HFFc6 (cell line): ENCODE measurements around the gene TARDBP. TPM values are rescaled to one million over a fixed set of nuclear protein-coding genes. Genes with fewer than 3 reads are reported as not detected.

ENCODE experiments used
- DNase-seq: peaks from one replicate; pipeline ENCODE4 v3.0.0-alpha.2; 2018
- H3K27ac Mint-ChIP-seq: 2 replicates; pipeline ENCODE4 v1.8.0; 2020; ENCODE audit warnings: mild to moderate bottlenecking, mixed read lengths
- H3K27me3 Mint-ChIP-seq: 2 replicates; pipeline ENCODE4 v1.8.0; 2021; ENCODE audit warnings: mild to moderate bottlenecking, moderate library complexity, mixed read lengths; ENCODE audit not compliant: insufficient read depth
- H3K36me3 Mint-ChIP-seq: 2 replicates; pipeline ENCODE4 v1.8.0; 2021; ENCODE audit warnings: low read depth, mixed read lengths
- H3K4me1 Mint-ChIP-seq: 2 replicates; pipeline ENCODE4 v1.8.0; 2020; ENCODE audit warnings: low read depth, mixed read lengths
- H3K4me3 Mint-ChIP-seq: 2 replicates; pipeline ENCODE4 v1.8.0; 2020; ENCODE audit warnings: mild to moderate bottlenecking, moderate library complexity, mixed read lengths
- H3K9me3 Mint-ChIP-seq: 2 replicates; pipeline ENCODE4 v1.8.0; 2020; ENCODE audit warnings: mild to moderate bottlenecking, mixed read lengths
- total RNA-seq, 6 experiments: library from RNA; stranded (reverse); fragmentation: NEBNext Ultra II Directional; extraction: Animal tissue kit (Norgen Biotek cat#: 25700); gene quantifications; 2 replicates in 1 of 6; 3 replicates in 5 of 6; pipeline ENCODE4 v1.2.3, GENCODE V29; 2021
- TF ChIP-seq, protein P1 (sequence below): fragments of 200-600 bp; sonication (generic); IDR thresholded peaks from 2 replicates; pipeline ENCODE4 v1.5.0; 2021; ENCODE audit warnings: antibody characterized with exemption, mild to moderate bottlenecking

Gene TARDBP
- total RNA-seq, 6 experiments from 2014 or later = 133 to 178 (median 171) TPM

- TF ChIP-seq, protein P1, sequence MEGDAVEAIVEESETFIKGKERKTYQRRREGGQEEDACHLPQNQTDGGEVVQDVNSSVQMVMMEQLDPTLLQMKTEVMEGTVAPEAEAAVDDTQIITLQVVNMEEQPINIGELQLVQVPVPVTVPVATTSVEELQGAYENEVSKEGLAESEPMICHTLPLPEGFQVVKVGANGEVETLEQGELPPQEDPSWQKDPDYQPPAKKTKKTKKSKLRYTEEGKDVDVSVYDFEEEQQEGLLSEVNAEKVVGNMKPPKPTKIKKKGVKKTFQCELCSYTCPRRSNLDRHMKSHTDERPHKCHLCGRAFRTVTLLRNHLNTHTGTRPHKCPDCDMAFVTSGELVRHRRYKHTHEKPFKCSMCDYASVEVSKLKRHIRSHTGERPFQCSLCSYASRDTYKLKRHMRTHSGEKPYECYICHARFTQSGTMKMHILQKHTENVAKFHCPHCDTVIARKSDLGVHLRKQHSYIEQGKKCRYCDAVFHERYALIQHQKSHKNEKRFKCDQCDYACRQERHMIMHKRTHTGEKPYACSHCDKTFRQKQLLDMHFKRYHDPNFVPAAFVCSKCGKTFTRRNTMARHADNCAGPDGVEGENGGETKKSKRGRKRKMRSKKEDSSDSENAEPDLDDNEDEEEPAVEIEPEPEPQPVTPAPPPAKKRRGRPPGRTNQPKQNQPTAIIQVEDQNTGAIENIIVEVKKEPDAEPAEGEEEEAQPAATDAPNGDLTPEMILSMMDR = no peak
- no peak for DNase-seq
- Mint-ChIP-seq H3K4me3 (no peak overlapping the region), H3K36me3 (no peaks in the 10 kb centered on the region), H3K27me3 (peaks cover 25% of the 10 kb centered on the region), H3K4me1 (peaks cover 16% of the 10 kb centered on the region), H3K9me3 (no peaks in the 10 kb centered on the region; the same call in 1 of the 2 replicates), H3K27ac (no peak overlapping the region)
Observed at GRCh38 chr1:10979483-10979920, 33.0 kb upstream of the TARDBP start.

GRCh38 chr1:10980094-10980577 is 32.3 kb upstream of the TARDBP start:
- Mint-ChIP-seq H3K4me1 (peaks cover 16% of the 10 kb centered on the region), H3K27me3 (peaks cover 31% of the 10 kb centered on the region), H3K9me3 (no peaks in the 10 kb centered on the region; the same call in 1 of the 2 replicates), H3K4me3 (peak overlapping the region; percentile 21; the same call in 1 of the 2 replicates), H3K36me3 (no peaks in the 10 kb centered on the region), H3K27ac (no peak overlapping the region)
- DNase-seq = peak; percentile 66
- TF ChIP-seq, protein P1 = peak; percentile 64

DNA sequence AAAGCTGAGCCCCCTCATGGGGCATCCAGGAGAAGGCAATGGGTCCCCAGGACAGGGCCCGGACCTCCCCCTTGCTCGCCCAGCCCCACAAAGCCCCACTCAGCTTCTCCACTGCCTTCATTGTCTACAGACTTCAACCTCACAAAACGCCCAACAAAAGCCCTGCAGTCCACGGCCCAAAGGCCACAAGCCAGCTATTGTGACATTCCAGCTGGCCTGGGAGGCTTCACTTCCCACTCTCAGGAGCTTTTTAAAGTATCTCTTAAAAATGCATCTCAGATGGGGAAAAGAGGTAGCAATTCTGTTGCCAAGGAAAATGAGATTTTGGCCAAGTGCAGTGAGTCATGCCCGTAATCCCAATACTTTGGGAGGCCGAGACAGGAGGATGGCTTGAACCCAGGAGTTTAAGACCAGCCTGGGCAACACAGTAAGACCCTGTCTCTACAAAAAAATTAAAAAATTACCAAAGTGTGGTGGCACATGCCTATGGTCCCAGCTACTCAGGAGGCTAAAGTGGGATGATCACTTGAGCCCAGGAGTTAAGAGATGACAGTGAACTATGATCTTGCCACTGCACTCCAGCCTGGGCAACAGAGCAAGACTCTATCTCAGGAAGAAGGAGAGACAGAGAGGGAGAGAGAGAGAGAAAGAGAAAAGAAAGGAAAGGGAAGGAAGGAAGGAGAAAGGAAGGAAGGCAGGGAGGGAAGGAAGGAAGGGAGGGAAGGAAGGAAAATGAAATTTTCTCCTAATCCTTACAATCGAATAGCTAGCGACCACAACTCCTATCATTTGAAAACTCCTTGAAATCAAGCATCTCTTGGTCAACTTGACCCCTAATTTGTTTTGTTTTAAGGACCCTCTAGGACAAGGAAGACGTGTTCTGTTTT is 31.4 kb upstream of the TARDBP start:
- TF ChIP-seq, protein P1 = no peak
- peaks cover 38% of the 10 kb centered on the region for H3K27me3 Mint-ChIP-seq

GRCh38 chr1:10986525-10986890 is 25.9 kb upstream of the TARDBP start:
- DNase-seq = no peak
- H3K9me3 Mint-ChIP-seq = no peaks in the 10 kb centered on the region; the same call in 1 of the 2 replicates
- H3K27me3 Mint-ChIP-seq = peaks cover 33% of the 10 kb centered on the region
- no peaks in the 10 kb centered on the region for H3K36me3 Mint-ChIP-seq
- H3K27ac Mint-ChIP-seq = no peak overlapping the region
- TF ChIP-seq, protein P1 = no peak
- no peak overlapping the region for H3K4me3 Mint-ChIP-seq
- no peaks in the 10 kb centered on the region for H3K4me1 Mint-ChIP-seq

More for the DNA sequence above, 31.4 kb upstream of the TARDBP start:
- H3K36me3 Mint-ChIP-seq = no peaks in the 10 kb centered on the region
- no peak overlapping the region for H3K4me3 Mint-ChIP-seq
- no peaks in the 10 kb centered on the region; the same call in 1 of the 2 replicates for H3K9me3 Mint-ChIP-seq
- no peak overlapping the region for H3K27ac Mint-ChIP-seq
- DNase-seq = no peak
- H3K4me1 Mint-ChIP-seq = peaks cover 9% of the 10 kb centered on the region

GRCh38 chr1:10987840-10988417 is 24.5 kb upstream of the TARDBP start:
- no peaks in the 10 kb centered on the region; the same call in 1 of the 2 replicates for H3K9me3 Mint-ChIP-seq
- no peaks in the 10 kb centered on the region for H3K36me3 Mint-ChIP-seq
- H3K4me1 Mint-ChIP-seq = no peaks in the 10 kb centered on the region
- H3K27ac Mint-ChIP-seq = no peak overlapping the region
- TF ChIP-seq, protein P1 = no peak
- no peak overlapping the region for H3K4me3 Mint-ChIP-seq
- H3K27me3 Mint-ChIP-seq = peaks cover 40% of the 10 kb centered on the region
- DNase-seq = no peak
